Esophagus squamous epithelium (tissue), 5 donors: ENCODE data around the gene CISH. TPM values are rescaled to one million over a fixed set of nuclear protein-coding genes. Genes with fewer than 3 reads are reported as not detected.
A peak's percentile ranks its signal among the peaks of the same experiment; 100 is the strongest.

Experiments
- DNase-seq: peaks from one replicate; lab custom pipeline; 2025; lab: John Stamatoyannopoulos, UW
- H3K27ac ChIP-seq, 4 donors: fragments of 200-600 bp; sonication (generic); one replicate each; pipeline ENCODE4 v1.5.1; 2016 to 2019; ENCODE audit warnings: mild to moderate bottlenecking in 1 of 4
- H3K27me3 ChIP-seq, 4 donors: fragments of 200-600 bp; sonication (generic); 1 replicate in 3 of 4; 2 replicates in 1 of 4; pipeline versions ENCODE4 v1.5.1 to v1.6.0; 2017 to 2021; ENCODE audit warnings: antibody characterized with exemption in 1 of 4
- H3K36me3 ChIP-seq, 3 donors: fragments of 200-600 bp; sonication (generic); one replicate each; pipeline ENCODE4 v1.5.1; 2016 to 2019
- H3K4me1 ChIP-seq, 3 donors: fragments of 200-600 bp; sonication (generic); one replicate each; pipeline ENCODE4 v1.5.1; 2017 to 2019
- H3K4me3 ChIP-seq, 4 donors: fragments of 200-600 bp; sonication (generic); 1 replicate in 3 of 4; 2 replicates in 1 of 4; pipeline ENCODE4 v1.5.1; 2016 to 2019; ENCODE audit warnings: mild to moderate bottlenecking in 2 of 4, moderate library complexity in 1 of 4
- H3K9me3 ChIP-seq, 3 donors: fragments of 200-600 bp; sonication (generic); one replicate each; pipeline ENCODE4 v1.5.1; 2016 to 2019
- POLR2A ChIP-seq, 4 donors: fragments of 450-650 bp; IDR thresholded peaks; one replicate each; pipeline ENCODE4 v1.6.1; 2017; ENCODE audit warnings: antibody characterized with exemption in 4 of 4, mild to moderate bottlenecking in 4 of 4, moderate library complexity in 3 of 4
- WGBS, 2 donors: methylation state at CpG; one replicate each; pipeline ENCODE4 v1.1.5; 2018; 5-methylcytosine and 5-hydroxymethylcytosine counted together
- intact Hi-C: fragments of 100-400 bp; cut with DNase I; formaldehyde crosslinking; loops from one replicate; pipeline ENCODE4 v1.15.0; 2022
- total RNA-seq, 4 donors: library from RNA; depleted of rRNA; stranded (reverse); fragments of >200 nt; gene quantifications; one replicate each; pipeline ENCODE4 v1.1.0, GENCODE V29; 2016
- TF ChIP-seq, protein P1 (sequence below), 6 experiments: fragments of 450-650 bp in 4 of 6; fragments of 200-600 bp in 2 of 6; sonication (generic) in 2 of 6; IDR thresholded peaks; one replicate each; pipeline ENCODE4 v1.5.1; 2016 to 2019; ENCODE audit warnings: antibody characterized with exemption in 6 of 6, mild to moderate bottlenecking in 4 of 6, moderate library complexity in 4 of 6
- donor health status: DM: yes; HTN: yes; CAD: no.

Gene CISH
- total RNA-seq, 4 donors from 2014 or later, result 3.1 to 11.1 (median 6.8) TPM

DNA sequence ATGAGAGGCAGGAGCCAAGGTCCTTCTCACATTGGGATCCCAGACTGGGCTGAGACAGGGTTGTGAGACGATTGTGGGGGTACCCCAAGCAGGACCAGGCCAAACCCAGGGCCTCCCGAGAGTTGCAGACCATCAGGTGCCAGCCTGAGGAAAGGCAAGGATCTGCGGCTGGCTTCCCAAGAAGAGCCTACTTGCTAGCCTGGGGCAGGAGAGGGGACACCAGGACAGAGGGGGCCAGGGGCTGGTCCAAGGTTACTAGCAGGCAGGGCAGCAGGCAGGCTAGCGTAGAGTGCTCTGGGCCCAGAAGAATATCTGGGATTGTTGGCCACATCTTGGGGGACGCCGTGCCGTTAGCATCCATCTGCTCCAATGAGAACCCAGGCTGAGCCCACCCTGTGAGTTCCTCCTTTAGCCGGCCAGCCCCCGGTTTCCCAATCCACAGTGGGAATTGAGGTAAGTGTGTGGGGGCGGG, 546 bp downstream of the CISH start:
- Histone ChIP-seq H3K9me3 (no peaks in the 10 kb centered on the region), H3K27me3 (no peaks in the 10 kb centered on the region), H3K27ac (peak overlapping the region; percentile 83 to 93 (median 90)), H3K4me3 (peak overlapping the region; percentile 56 to 85 (median 76)), H3K36me3 (peaks cover 0 to 23% (median 3%) of the 10 kb centered on the region in 3 donors), H3K4me1 (peaks cover 27 to 88% (median 55%) of the 10 kb centered on the region in 3 donors)
- WGBS, 2 donors, result 0% methylated on average over 1 to 3 of the region's 10 CpGs
- TF ChIP-seq POLR2A (IDR thresholded peaks at IDR 0.05), result no peak
- TF ChIP-seq, protein P1, sequence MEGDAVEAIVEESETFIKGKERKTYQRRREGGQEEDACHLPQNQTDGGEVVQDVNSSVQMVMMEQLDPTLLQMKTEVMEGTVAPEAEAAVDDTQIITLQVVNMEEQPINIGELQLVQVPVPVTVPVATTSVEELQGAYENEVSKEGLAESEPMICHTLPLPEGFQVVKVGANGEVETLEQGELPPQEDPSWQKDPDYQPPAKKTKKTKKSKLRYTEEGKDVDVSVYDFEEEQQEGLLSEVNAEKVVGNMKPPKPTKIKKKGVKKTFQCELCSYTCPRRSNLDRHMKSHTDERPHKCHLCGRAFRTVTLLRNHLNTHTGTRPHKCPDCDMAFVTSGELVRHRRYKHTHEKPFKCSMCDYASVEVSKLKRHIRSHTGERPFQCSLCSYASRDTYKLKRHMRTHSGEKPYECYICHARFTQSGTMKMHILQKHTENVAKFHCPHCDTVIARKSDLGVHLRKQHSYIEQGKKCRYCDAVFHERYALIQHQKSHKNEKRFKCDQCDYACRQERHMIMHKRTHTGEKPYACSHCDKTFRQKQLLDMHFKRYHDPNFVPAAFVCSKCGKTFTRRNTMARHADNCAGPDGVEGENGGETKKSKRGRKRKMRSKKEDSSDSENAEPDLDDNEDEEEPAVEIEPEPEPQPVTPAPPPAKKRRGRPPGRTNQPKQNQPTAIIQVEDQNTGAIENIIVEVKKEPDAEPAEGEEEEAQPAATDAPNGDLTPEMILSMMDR (IDR thresholded peaks at IDR 0.05), result no peak
- intact Hi-C loops, result no loop called here
- DNase-seq, result no peak

GRCh38 chr3:50610181-50610971, 1.2 kb downstream of the CISH start:
- intact Hi-C loops, result no loop called here
- no peak for DNase-seq
- WGBS, 2 donors, result 49 to 55% methylated on average over 3 to 6 of the region's 6 CpGs
- H3K9me3 ChIP-seq, result no peaks in the 10 kb centered on the region
- H3K4me1 ChIP-seq, result peaks cover 34 to 89% (median 62%) of the 10 kb centered on the region in 3 donors
- TF ChIP-seq POLR2A (IDR thresholded peaks at IDR 0.05), result no peak
- TF ChIP-seq, protein P1 (IDR thresholded peaks at IDR 0.05), result no peak
- H3K27ac ChIP-seq, result peak overlapping the region; percentile 83 to 93 (median 90)
- no peaks in the 10 kb centered on the region for H3K27me3 ChIP-seq
- peak overlapping the region; percentile 56 to 85 (median 76) for H3K4me3 ChIP-seq
- peaks cover 0 to 23% (median 3%) of the 10 kb centered on the region in 3 donors for H3K36me3 ChIP-seq

DNA sequence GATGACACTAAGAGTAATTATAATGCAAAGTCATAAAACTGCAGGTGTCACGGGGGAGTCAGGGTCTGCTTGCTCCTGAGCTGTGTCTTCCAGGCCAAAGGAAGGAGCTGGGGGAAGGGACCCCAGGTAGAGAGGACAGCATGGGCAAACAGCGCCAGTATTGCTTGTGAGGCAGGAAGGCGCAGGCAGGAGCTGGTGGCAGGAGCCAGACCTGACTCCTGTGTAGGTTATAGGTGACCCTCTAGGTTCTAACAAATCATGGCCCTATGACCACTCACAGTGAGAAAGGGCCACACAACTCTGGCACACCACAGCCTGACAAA, 1.9 kb downstream of the CISH start:
- peaks cover 0 to 23% (median 3%) of the 10 kb centered on the region in 3 donors for H3K36me3 ChIP-seq
- no peaks in the 10 kb centered on the region for H3K27me3 ChIP-seq
- H3K4me1 ChIP-seq, result peaks cover 40 to 95% (median 67%) of the 10 kb centered on the region in 3 donors
- no peaks in the 10 kb centered on the region for H3K9me3 ChIP-seq
- 75 to 91% methylated on average over 3 of the region's 3 CpGs for WGBS, 2 donors
- H3K4me3 ChIP-seq, result peak overlapping the region in 3 of 4 donors; percentile 67 to 85 (median 84)
- intact Hi-C loops, result no loop called here
- no peak for TF ChIP-seq POLR2A (IDR thresholded peaks at IDR 0.05)
- TF ChIP-seq, protein P1 (IDR thresholded peaks at IDR 0.05), result no peak
- no peak for DNase-seq
- peak overlapping the region in 3 of 4 donors; percentile 11 to 93 (median 91) for H3K27ac ChIP-seq

- TF ChIP-seq POLR2A (IDR thresholded peaks at IDR 0.05), result no peak
- TF ChIP-seq, protein P1 (IDR thresholded peaks at IDR 0.05), result no peak
- no peaks in the 10 kb centered on the region for H3K27me3 ChIP-seq
- no peak for DNase-seq
- intact Hi-C loops, result no loop called here
- H3K4me1 ChIP-seq, result peaks cover 45 to 98% (median 67%) of the 10 kb centered on the region in 3 donors
- peak overlapping the region in 2 of 4 donors; percentile 11 to 93 for H3K27ac ChIP-seq
- H3K36me3 ChIP-seq, result peaks cover 0 to 27% (median 3%) of the 10 kb centered on the region in 3 donors
- peak overlapping the region in 3 of 4 donors; percentile 67 to 85 (median 84) for H3K4me3 ChIP-seq
- 80 to 86% methylated on average over 1 to 2 of the region's 5 CpGs for WGBS, 2 donors
- H3K9me3 ChIP-seq, result no peaks in the 10 kb centered on the region
Measured at GRCh38 chr3:50609071-50609762, 2.4 kb downstream of the CISH start.
